ENCODE data around the gene ATP5ME.

Gene ATP5ME

DNA sequence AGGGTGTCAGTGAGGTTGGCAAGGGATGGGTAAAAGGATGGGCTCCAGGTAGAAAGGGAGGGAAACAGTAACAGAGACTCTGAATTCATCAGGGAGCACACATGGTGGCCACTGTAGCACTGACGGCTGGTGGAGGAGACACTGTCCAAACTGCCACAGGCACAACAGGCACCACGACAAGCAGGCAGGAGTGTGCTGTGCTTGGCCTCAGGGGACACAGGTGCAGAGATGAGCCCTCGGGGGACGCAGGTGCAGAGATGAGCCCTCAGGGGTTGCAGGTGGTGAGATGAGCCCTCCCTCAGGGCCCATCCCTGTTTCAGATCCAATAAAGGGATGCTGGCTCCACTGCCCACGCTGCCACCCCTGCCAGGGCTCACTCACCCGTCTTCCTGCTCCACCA is 41.1 kb downstream of the ATP5ME start:
- TF ChIP-seq, protein P1, sequence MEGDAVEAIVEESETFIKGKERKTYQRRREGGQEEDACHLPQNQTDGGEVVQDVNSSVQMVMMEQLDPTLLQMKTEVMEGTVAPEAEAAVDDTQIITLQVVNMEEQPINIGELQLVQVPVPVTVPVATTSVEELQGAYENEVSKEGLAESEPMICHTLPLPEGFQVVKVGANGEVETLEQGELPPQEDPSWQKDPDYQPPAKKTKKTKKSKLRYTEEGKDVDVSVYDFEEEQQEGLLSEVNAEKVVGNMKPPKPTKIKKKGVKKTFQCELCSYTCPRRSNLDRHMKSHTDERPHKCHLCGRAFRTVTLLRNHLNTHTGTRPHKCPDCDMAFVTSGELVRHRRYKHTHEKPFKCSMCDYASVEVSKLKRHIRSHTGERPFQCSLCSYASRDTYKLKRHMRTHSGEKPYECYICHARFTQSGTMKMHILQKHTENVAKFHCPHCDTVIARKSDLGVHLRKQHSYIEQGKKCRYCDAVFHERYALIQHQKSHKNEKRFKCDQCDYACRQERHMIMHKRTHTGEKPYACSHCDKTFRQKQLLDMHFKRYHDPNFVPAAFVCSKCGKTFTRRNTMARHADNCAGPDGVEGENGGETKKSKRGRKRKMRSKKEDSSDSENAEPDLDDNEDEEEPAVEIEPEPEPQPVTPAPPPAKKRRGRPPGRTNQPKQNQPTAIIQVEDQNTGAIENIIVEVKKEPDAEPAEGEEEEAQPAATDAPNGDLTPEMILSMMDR (IDR thresholded peaks at IDR 0.05; ENCODE audit: borderline replicate concordance, insufficient read depth, low read depth, low read length) = no peak

GRCh38 chr4:632196-632790 is 41.8 kb downstream of the ATP5ME start:
- TF ChIP-seq, protein P1 (IDR thresholded peaks at IDR 0.05; ENCODE audit: borderline replicate concordance, insufficient read depth, low read depth, low read length) = no peak

More for the DNA sequence above, 41.1 kb downstream of the ATP5ME start:
- no peak overlapping the region for H3K4me3 ChIP-seq (ENCODE audit: low read depth, low read length)

DNA sequence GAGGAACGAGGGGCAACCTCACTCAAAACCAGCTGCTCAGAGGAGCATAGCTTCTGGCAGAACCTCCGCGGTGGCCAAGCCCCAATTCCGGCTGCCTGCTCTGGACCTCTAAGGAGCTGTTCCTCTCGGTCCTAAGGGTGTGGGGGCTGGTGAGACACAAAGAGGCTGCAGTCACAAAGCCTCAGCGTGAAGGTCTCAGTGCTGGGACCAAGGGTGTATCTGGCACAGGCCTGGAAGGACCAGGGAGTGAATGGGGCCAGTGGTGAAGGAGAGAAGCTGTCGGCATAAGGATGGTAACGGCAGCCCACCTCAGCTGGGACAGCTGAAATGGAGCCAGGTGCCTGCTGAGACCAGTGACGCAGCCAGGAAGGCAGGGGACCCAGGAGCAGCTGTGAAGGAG is 43.4 kb downstream of the ATP5ME start:
- TF ChIP-seq, protein P1 (IDR thresholded peaks at IDR 0.05; ENCODE audit: borderline replicate concordance, insufficient read depth, low read depth, low read length) = no peak
- H3K4me3 ChIP-seq (ENCODE audit: low read depth, low read length) = no peak overlapping the region

More at GRCh38 chr4:632196-632790, 41.8 kb downstream of the ATP5ME start:
- H3K4me3 ChIP-seq (ENCODE audit: low read depth, low read length) = no peak overlapping the region

- H3K4me3 ChIP-seq (ENCODE audit: low read depth, low read length) = no peak overlapping the region
- TF ChIP-seq, protein P1 (IDR thresholded peaks at IDR 0.05; ENCODE audit: borderline replicate concordance, insufficient read depth, low read depth, low read length) = no peak
Observed at GRCh38 chr4:629915-630641, 44.0 kb downstream of the ATP5ME start.

DNA sequence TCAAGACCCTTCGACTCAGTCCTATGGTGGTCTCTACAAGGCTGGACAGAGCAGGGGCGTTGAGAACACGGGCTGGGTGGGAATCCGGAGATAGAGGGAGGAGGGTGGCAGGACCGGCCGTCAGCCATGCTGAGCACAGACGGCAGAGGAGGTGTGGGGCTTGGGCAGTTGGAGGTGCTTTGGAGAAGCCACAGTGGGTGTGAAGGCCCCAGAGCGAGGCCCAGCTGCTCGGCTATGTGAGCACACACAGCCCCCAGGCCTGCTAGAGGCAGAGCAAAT is 44.5 kb downstream of the ATP5ME start:
- no peak overlapping the region for H3K4me3 ChIP-seq (ENCODE audit: low read depth, low read length)
- TF ChIP-seq, protein P1 (IDR thresholded peaks at IDR 0.05; ENCODE audit: borderline replicate concordance, insufficient read depth, low read depth, low read length) = no peak

DNA sequence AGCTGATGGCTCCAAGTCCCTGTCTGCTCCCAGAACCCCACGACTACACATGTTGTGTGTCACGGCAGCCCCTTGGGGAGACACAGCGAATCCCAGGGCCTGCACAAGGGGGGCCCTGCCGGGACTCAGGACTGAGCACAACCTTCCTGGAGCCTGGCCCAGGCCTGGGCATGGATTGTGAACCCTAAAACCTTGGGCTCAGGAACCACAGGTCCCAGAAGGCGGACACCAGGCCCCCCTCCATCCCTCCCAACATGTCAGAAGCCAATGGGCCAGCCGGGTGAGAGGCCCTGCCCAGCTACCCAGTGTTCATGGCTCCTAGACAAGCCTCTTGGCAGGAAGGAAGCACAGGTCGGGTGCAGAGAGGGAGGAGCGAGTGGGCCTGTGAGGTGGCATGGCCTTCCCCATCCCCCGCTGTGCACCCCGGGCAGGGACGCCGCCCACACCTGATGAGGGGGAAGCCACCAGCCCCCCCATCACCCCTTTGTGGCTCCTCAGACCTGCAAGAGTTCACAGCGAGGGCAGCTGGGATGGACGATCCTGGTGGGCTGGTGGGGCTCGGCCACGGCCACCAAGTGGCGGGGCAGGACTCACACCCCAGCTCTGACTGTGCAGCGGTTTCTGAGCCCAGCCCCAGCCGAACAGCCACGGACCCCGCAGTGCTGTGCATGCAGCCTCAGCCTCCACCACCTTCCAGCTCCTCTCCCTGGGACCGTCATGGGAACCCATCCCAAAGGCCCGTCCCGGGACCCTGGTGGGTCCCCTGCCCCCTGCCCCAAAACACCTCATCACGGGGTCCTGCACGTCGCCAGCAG is 45.0 kb downstream of the ATP5ME start:
- H3K4me3 ChIP-seq (ENCODE audit: low read depth, low read length) = no peak overlapping the region
- TF ChIP-seq, protein P1 (IDR thresholded peaks at IDR 0.05; ENCODE audit: borderline replicate concordance, insufficient read depth, low read depth, low read length) = no peak
